GM21390 (cell line): Measurements from ENCODE around the gene ISLR.

Source experiments
- ATAC-seq: cut with Tn5 transposase; IDR thresholded peaks from one replicate; pipeline ENCODE4 v1.9.1; 2021; ENCODE audit not compliant: unreplicated experiment

The ISLR gene

DNA sequence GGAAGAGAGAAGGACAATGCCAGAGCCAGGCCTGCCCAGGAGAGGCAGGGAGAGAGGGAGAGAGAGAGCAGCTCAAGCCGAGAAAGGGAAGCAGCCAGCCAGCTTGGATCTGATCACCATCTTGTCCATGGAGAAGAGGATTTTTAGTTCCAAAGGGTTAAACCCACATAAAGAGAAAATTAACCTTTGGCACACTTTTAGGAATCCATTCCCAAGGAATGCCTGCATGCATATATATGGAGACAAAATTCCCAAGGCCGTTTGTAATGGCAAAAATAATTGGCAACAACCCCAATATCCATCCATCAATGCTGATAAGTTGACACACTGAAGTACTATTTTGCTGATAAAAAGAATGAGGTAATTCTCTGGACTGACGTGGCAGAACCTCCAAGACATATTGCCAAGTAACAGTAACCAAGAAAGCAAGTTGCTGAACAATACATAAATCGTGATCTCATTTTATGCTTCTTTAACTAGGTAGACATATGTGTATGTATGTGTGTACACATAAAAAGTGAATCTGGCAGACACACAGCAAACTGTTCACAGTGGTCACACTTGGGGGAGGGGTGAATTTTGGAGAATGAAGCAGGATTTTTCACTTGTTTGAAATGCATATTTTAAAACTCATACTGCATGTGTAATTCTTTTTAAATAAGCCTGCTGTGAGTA is 36.6 kb downstream of the ISLR start:
- no peak for ATAC-seq

DNA sequence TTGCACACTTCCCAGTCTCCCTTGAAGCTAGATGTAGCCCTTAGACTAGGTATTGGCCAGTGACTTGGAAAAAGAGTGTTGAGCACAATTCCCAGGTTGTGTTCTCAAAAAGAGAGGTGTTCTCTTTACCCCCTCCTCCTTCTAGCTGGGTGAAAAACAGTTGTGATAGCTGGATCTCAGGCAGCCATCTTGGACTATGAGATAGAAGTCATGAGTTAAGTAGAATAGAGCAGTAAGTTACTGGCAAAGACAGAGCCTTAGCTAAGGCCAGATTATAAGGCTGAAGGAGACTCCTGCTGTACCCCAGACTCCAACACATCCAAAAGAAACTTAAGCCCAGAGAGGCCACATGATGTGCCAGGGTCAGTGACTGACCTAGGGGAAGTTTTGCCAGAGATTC is 37.2 kb downstream of the ISLR start:
- no peak for ATAC-seq

DNA sequence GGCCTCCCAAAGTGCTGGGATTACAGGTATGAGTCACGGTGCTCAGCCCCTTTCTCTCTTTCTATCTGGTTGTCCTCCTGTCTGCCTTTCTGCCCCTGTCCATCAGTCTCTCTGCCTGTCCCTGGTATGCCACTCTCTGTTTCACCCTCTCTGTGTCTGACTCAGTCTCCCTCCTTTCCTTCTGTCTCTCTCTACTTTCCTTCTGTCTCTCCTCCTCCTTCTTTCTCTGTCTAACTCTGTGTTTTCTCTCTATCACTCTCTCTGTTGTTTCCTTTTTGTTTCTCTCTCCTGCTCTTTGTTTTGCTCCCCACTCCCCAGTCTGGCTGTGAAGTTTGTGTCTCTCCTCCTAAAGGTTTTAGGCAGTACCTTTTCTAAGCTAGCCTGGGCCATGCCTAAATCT is 38.1 kb downstream of the ISLR start:
- ATAC-seq = no peak

DNA sequence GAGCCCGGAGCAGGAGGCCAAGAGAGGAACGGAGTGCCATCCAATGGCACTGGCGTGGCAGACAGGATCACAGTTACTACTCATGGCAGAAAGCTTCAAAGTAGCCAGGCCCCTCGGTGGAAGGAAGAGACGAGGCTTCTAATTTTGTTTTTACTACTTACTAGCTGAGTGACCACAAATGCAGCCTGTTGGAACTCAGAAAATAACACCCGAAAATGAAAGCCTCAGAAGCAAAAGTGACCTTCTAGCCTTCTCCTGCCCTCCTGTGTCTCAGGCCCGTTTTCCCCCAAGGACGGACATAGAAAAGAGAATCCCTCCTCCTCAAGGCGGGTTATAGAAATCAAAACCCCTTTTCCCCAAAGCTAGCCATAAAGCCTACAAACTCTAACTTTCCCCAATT is 39.0 kb downstream of the ISLR start:
- no peak for ATAC-seq

DNA sequence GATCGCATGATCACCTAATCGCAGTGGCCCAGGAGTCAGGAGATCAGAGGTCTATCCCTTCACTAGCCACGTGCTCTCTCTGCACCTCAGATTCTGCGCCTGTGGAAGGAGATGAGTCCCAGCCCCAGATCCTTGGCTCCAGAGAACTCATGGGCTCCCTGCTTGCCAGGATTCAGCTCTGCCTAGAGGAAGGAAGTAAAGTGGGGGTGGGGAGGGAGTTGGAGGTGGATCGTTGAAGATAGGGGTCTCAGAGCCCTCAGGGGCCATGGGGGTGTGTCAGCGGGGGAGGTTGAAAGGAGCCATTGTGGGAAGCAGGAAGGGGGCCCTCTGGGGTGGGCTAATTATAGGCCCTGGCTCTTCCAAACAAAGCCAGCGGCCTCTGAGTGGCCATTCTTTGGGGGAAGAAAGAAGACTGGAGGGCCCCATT is 40.4 kb downstream of the ISLR start:
- no peak for ATAC-seq

DNA sequence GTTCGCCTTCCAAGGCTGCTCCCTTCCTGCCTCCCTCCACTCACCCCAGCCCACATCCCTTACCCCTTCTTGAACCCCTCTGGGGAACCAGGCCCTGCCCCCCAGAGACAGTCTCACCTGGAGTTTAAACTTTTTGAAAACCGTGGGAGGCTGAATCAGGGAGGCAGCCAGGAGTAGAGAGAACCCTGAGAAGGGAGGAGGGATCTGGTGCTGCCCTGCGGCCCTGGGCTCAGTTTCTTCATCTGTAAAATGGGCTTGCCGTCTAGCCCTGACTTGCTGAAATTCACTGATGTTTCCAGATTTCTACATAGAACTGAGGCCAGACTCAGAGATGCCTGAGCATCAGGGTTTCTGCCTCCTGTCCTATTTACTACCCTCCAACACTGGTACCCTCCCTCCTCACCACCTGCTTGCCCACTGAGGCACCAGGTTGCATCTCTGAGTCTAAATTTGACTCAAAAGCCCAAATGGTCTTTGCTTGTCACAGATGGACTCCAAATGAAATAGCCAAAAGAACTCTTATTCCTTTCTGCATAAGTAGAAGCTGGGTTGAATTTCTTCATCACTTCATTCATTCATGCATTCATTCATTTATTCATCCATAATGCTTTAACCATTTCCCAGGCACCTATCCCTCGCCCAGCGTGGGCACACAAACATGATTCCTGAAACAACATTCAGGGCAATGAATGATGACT is 41.0 kb downstream of the ISLR start:
- no peak for ATAC-seq

DNA sequence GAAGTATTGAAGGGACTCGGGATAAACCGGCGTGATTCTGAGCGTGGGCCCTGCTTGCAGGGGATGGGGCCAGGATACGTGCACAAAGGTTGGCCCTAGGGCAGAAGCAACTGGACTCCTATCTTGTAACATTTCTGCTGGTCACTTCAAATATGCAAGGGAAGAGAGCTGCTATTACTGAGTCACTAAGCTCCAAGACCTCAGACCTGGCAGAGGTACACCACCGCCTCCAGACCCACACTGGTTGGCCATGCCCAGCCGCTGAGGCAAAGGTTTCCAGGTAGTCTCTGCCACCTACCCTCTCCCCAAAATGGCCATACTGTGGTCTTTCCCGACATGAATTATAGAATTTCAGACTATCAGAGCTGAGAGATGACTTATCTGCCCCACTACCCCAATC is 42.4 kb downstream of the ISLR start:
- no peak for ATAC-seq

DNA sequence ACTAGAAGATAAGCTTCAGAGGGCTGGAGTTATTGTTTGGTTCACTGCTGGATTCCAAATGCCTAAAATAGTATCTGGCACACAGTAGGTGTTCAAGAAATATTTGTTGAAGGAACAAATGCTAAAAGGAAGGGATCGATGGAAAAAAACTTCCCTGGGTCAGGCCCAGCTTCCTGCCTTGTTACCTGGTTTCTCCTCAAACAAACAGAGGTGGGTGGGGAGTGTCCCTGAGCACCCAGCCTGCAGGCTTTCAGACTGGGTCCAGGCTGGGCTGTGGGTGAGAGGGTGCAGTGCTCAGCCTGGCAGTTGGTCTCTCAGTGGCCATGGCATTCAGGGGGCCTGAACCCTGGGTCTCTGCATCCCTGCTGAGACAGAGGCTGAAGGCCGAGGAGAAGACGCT is 43.4 kb downstream of the ISLR start:
- ATAC-seq = no peak

DNA sequence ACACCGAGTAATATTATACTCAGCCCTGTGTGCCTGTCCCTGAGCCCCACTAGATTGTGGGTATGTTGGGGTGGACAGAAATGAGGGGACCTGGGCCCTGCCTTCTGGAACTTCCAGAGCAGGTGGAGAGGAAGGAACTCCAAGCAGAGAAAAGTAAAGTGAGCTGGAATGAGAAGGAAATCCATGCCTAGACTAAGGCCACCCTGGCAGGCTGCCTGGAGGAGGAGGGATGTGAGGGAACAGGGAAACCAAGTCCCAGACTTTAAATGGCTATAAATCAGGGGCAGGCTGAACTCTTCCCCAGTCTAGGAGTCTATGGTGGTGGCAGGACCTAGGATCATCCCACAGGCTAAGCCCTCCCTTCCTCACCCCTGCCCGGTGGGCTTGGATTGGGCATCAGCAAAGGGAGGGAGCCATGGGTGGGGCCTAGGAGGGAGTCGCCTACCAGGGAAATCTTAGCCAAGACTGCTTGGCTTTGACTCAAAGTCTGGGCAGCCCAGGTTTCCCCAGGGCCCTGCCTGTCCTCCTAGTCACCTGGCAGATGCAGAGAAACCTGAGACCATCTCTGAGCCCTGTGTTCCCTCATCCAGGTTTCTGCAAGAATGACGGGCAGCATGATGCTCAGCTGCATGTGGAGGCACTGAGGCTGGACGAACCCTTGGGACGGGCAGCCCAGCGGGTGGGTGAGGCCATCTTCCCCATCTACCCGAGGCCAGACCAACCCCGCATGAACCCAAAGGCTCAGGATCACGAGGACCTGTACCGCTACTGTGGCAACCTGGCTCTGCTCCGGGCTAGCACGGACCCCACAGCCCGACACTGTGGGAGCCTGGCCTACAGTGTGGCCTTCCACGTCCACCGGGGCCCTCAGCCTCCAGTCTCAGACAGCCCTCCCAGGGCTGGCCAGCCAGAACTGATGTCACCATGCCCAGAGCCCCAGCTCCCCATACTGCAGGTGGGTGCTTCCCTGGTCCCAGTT is 44.7 kb downstream of the ISLR start:
- no peak for ATAC-seq

DNA sequence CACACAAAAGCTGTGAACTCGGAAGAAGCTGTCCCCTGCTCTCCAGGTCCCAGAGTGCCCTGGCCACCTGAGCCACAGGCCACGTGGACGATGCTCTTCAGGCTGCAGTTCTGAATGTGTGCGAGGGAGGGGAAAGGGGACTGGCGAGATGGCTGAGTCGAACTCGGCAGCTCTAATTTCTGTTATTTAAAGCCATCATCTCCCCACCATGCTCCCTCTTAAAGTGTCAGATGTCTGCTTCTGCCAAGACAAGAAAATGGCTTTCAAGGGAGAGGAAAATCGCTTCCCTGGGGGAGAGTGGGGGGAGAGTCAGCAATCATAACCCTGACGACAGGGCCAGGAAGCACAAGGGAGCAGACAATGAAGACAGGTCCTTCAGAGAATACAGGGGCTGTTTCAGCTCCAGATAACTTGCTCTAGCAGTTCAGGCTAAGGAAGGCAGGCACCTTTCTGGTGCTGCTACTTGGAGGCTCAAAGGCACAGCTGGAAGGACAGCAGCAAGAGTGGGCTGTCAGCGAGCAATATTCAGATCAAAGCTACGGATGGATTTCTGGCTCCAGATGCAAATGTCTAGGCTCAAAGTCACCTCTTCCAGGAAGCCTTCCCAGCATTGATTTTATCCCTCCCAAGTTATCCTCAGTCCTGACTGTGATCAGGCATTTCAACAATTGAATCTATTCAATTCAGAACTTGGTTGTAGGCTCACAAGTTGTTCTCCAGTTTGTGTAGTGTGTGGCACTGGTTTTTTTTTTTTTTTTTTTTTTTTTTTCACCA is 47.2 kb downstream of the ISLR start:
- ATAC-seq = no peak

DNA sequence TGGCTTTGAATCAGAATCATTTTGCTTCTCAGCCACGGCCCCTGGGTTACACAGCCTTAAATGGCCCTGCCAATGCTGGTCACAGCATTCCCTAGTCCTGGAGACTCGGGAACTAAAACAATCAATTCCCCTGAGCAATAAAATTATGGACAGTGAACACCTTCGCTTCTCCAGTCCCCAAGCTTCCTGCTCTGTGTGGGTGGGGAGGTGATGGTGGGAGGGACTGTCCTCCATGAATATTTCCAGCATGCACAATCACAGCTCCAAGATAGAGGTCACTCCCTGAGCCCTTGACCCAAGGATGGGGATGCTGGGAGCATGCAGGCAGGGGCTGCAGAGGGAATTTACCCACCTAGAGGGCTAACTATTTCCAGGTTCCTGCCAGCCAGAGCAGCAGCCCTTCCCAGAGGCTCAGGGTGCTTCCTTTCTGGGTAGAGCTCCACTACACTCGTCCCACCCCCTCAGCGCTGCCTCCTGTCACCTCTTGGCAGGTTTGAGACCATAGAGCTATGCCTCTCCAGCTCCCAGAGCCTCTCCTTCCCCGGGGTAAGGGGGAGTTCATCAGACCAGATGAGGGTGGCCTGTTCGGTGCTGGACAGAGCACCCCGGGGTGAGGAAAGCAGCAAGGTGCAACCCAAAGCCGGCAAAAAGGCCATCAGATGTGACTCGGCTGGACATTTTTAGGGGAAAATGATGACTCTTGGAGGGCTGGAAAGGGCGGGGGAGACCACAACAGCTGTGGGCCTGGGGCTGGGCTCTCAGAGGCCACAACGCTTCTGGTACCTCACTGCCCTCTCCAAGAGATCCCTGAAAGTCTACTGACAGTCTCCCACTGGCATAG is 48.1 kb downstream of the ISLR start:
- ATAC-seq = no peak

DNA sequence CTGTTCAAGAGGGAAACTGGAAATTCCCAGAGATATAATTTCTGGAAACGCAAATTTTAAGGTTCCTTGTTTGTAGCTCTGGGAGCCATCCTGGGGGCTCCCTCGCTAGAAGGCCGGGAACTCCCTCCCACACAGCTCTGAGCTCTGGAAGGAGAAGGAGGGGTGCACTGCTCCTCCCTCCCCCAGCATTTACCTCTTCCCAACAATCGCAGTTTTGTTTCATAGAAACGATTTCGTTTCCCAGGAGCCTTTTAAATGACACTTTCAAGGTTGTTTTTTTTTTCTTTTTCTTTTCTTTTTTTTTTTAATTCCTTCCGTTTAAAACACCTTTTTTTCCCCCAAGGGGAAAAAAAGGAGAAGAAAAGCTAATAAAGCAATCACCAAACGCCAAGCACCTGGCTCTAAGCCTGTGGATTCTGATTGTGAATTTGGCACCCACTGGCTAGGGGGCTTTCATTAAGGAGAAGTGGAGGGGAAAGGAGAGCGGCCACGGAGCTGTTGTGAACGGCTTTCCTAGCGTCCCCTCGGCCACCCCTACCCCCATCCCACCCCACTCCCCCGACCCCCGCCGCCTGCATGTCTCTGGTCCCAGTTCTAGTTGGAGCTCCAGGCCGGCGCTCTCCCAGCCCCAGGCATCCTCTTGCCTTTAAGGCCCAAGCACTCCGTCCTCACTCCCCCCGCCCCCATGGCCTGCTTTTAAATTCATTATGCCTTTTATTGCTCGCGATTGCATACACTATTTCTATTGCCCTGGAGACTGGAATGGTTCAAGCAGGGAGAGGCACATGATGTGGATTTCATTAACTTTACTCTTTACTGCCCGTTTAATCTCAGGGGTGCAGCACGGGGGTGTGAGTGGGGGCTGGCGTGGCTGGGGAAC is 49.0 kb downstream of the ISLR start:
- ATAC-seq = no peak

DNA sequence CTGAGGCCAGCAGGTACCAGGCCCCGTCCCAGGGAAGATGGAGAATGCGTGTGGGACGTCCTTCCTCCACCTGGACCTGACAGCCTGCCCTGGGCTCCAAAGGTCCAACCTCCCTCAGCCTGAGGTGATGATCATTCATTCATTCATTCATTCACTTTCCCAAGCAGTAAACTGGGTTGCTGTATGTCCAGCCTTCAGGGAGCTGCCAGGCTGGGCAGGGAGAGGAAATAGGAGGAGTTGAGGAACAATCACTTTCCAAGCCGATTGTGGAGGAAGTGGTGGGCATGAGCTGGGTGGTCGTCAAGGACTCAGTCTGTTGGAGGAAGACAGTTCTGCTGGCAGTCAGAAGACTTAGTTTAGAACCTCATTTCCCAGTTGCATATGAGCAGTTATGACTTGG is 52.4 kb downstream of the ISLR start:
- no peak for ATAC-seq
